Retinal pigment epithelial cell (primary cell): ENCODE data around the gene KRTAP27-1.

Experiments used
- DNase-seq: peaks from one replicate; pipeline ENCODE4 v3.0.0-alpha.2; 2010; ENCODE audit warnings: low read depth
- H3K4me3 ChIP-seq: 2 replicates; pipeline ENCODE4 v1.5.1; 2011; ENCODE audit warnings: mild to moderate bottlenecking, low read length, control low read depth, moderate library complexity
- TF ChIP-seq, protein P1 (sequence below): conservative IDR thresholded peaks from 2 replicates; pipeline ENCODE4 v1.5.1; 2011; ENCODE audit warnings: low read depth, low read length, control low read depth, inconsistent platforms

The KRTAP27-1 gene

GRCh38 chr21:30349572-30349971 is 12.1 kb upstream of the KRTAP27-1 start:
- no peak overlapping the region for H3K4me3 ChIP-seq
- TF ChIP-seq, protein P1, sequence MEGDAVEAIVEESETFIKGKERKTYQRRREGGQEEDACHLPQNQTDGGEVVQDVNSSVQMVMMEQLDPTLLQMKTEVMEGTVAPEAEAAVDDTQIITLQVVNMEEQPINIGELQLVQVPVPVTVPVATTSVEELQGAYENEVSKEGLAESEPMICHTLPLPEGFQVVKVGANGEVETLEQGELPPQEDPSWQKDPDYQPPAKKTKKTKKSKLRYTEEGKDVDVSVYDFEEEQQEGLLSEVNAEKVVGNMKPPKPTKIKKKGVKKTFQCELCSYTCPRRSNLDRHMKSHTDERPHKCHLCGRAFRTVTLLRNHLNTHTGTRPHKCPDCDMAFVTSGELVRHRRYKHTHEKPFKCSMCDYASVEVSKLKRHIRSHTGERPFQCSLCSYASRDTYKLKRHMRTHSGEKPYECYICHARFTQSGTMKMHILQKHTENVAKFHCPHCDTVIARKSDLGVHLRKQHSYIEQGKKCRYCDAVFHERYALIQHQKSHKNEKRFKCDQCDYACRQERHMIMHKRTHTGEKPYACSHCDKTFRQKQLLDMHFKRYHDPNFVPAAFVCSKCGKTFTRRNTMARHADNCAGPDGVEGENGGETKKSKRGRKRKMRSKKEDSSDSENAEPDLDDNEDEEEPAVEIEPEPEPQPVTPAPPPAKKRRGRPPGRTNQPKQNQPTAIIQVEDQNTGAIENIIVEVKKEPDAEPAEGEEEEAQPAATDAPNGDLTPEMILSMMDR: no peak
- no peak for DNase-seq

GRCh38 chr21:30348506-30348905 is 11.0 kb upstream of the KRTAP27-1 start, which contains the start of gene KRTAP23-1:
TSS of gene KRTAP23-1 (minus strand) at chr21:30348606. CDS start at chr21:30348606, 0 bp downstream.
- no peak within 1 kb of the TSS for H3K4me3 ChIP-seq
- DNase-seq: no peak
- TF ChIP-seq, protein P1: no peak

DNA sequence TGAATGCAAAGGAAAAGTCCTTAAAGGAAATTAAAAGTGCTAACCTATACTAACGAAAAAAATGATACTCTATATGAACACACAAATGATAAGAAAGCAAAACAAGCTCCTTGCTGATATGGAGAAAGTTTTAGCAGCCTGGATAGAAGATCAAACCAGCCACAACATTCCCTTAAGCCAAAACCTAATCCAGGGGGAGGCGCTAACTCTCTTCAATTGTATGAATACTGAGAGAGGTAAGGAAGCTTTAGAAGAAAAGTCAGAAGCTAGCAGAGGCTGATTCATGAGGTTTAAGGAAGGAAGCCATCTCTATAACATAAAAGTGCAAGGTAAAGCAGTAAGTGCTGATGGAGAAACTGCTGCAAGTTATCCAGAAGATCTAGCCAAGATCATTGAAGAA is 7.5 kb upstream of the KRTAP27-1 start:
- TF ChIP-seq, protein P1: no peak
- DNase-seq: no peak
- no peak overlapping the region for H3K4me3 ChIP-seq

- no peak overlapping the region for H3K4me3 ChIP-seq
- TF ChIP-seq, protein P1: peak; percentile 80
- no peak for DNase-seq
Measured at GRCh38 chr21:30340714-30341573, 3.5 kb upstream of the KRTAP27-1 start.

- TF ChIP-seq, protein P1: no peak
- no peak for DNase-seq
- H3K4me3 ChIP-seq: no peak overlapping the region
Measured at GRCh38 chr21:30338717-30339116, 1.2 kb upstream of the KRTAP27-1 start.

DNA sequence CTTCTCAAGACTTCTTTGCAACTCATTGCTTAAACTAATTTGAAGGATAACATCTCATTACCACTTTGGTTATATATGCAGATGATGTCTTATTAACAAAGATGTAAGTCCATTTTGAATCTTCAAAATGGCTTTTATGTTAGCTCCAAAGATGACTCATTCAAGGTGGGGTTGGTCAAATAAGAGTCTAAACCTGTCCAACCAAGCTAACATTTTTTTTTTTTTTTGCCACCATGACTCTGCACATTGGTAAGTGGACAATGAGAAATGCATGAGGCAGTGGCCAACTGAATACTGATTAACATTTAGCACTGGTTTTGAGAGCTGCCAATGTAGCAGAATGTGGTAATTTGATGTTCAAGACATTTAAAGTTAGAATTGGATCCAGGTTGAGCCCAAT is 278 bp upstream of the KRTAP27-1 start:
- DNase-seq: no peak
- H3K4me3 ChIP-seq: no peak overlapping the region
- TF ChIP-seq, protein P1: no peak

- TF ChIP-seq, protein P1: no peak
- no peak for DNase-seq
- H3K4me3 ChIP-seq: no peak overlapping the region
Measured at GRCh38 chr21:30336596-30336995, 898 bp downstream of the KRTAP27-1 start.
